GM19328 (cell line): ENCODE measurements around the gene ELMO1.

Experiments used
- ATAC-seq: cut with Tn5 transposase; IDR thresholded peaks from one replicate; pipeline ENCODE4 v1.9.1; 2021; ENCODE audit warnings: mild to moderate bottlenecking, moderate library complexity; ENCODE audit not compliant: unreplicated experiment

The ELMO1 gene

GRCh38 chr7:37198906-37199485 is 249.7 kb downstream of the ELMO1 start:
- no peak for ATAC-seq

- ATAC-seq = no peak
Measured at GRCh38 chr7:37198041-37198905, 250.4 kb downstream of the ELMO1 start.

- no peak for ATAC-seq
Measured at GRCh38 chr7:37197108-37197507, 251.6 kb downstream of the ELMO1 start.

- ATAC-seq = no peak
Measured at GRCh38 chr7:37196676-37197075, 252.0 kb downstream of the ELMO1 start.

- ATAC-seq = no peak
Measured at GRCh38 chr7:37195388-37195787, 253.3 kb downstream of the ELMO1 start.

- ATAC-seq = no peak
Measured at GRCh38 chr7:37194943-37195342, 253.7 kb downstream of the ELMO1 start.

GRCh38 chr7:37193775-37194135 is 254.9 kb downstream of the ELMO1 start:
- no peak for ATAC-seq

- no peak for ATAC-seq
Measured at GRCh38 chr7:37193087-37193774, 255.4 kb downstream of the ELMO1 start.

- no peak for ATAC-seq
Measured at GRCh38 chr7:37191797-37192196, 256.9 kb downstream of the ELMO1 start.

- ATAC-seq = no peak
Measured at GRCh38 chr7:37187179-37187578, 261.5 kb downstream of the ELMO1 start.

GRCh38 chr7:37186753-37187152 is 261.9 kb downstream of the ELMO1 start:
- ATAC-seq = no peak

- ATAC-seq = no peak
Measured at GRCh38 chr7:37181550-37181932, 267.1 kb downstream of the ELMO1 start.

- ATAC-seq = no peak
Measured at GRCh38 chr7:37180828-37181549, 267.7 kb downstream of the ELMO1 start.

GRCh38 chr7:37176079-37176478 is 272.6 kb downstream of the ELMO1 start:
- ATAC-seq = no peak

- no peak for ATAC-seq
Measured at GRCh38 chr7:37174460-37174859, 274.2 kb downstream of the ELMO1 start.

GRCh38 chr7:37173670-37174069 is 275.0 kb downstream of the ELMO1 start:
- ATAC-seq = no peak

- ATAC-seq = no peak
Measured at GRCh38 chr7:37162106-37162505, 286.6 kb downstream of the ELMO1 start.

GRCh38 chr7:37160656-37161055 is 288.0 kb downstream of the ELMO1 start:
- ATAC-seq = no peak

- ATAC-seq = no peak
Measured at GRCh38 chr7:37153376-37153775, 295.3 kb downstream of the ELMO1 start.

- ATAC-seq = no peak
Measured at GRCh38 chr7:37151741-37152413, 296.8 kb downstream of the ELMO1 start.

- ATAC-seq = no peak
Measured at GRCh38 chr7:37150856-37151255, 297.8 kb downstream of the ELMO1 start.
